Ascending aorta (tissue), 2 donors: Measurements from ENCODE around the gene UMODL1. TPM values are rescaled to one million over a fixed set of nuclear protein-coding genes. Genes with fewer than 3 reads are reported as not detected.

Experiments used
- DNase-seq, 2 donors: peaks; one replicate each; pipeline ENCODE4 v3.0.0-alpha.2; 2019; ENCODE audit warnings: low spot score in 2 of 2
- H3K27ac ChIP-seq, 2 donors: fragments of 200-600 bp; sonication (generic); one replicate each; pipeline ENCODE4 v1.5.1; 2016 to 2017; ENCODE audit warnings: mild to moderate bottlenecking in 1 of 2
- H3K27me3 ChIP-seq: fragments of 200-600 bp; sonication (generic); one replicate; pipeline ENCODE4 v1.5.1; 2017
- H3K36me3 ChIP-seq, 2 donors: fragments of 200-600 bp; sonication (generic); one replicate each; pipeline ENCODE4 v1.5.1; 2016
- H3K4me1 ChIP-seq, 2 donors: fragments of 200-600 bp; sonication (generic); one replicate each; pipeline ENCODE4 v1.5.1; 2016 to 2017; ENCODE audit warnings: mild to moderate bottlenecking in 1 of 2
- H3K4me3 ChIP-seq, 2 donors: fragments of 200-600 bp; sonication (generic); one replicate each; pipeline ENCODE4 v1.5.1; 2016 to 2017; ENCODE audit warnings: mild to moderate bottlenecking in 1 of 2
- H3K9me3 ChIP-seq, 2 donors: fragments of 200-600 bp; sonication (generic); one replicate each; pipeline ENCODE4 v1.5.1; 2016
- intact Hi-C: fragments of 100-400 bp; cut with DNase I; formaldehyde crosslinking; loops from one replicate; pipeline ENCODE4 v1.15.1; 2023
- total RNA-seq: library from RNA; depleted of rRNA; stranded (reverse); fragments of >200 nt; gene quantifications from one replicate; pipeline ENCODE4 v1.1.0, GENCODE V29; 2016
- TF ChIP-seq, protein P1 (sequence below), 3 experiments: fragments of 200-600 bp in 2 of 3; fragments of 450-650 bp in 1 of 3; sonication (generic) in 2 of 3; IDR thresholded peaks; one replicate each; pipeline ENCODE4 v1.5.1; 2016 to 2019; ENCODE audit warnings: antibody characterized with exemption in 3 of 3, mild to moderate bottlenecking in 1 of 3, moderate library complexity in 1 of 3

The UMODL1 gene
- total RNA-seq, 1 donor from 2014 or later = not detected

GRCh38 chr21:42110691-42111469, 39.8 kb downstream of the UMODL1 start:
- no peak for DNase-seq
- Histone ChIP-seq H3K4me1 (no peaks in the 10 kb centered on the region), H3K4me3 (no peak overlapping the region), H3K9me3 (no peaks in the 10 kb centered on the region), H3K36me3 (no peaks in the 10 kb centered on the region), H3K27me3 (no peaks in the 10 kb centered on the region), H3K27ac (no peak overlapping the region)
- intact Hi-C loops = no loop called here
- TF ChIP-seq, protein P1, sequence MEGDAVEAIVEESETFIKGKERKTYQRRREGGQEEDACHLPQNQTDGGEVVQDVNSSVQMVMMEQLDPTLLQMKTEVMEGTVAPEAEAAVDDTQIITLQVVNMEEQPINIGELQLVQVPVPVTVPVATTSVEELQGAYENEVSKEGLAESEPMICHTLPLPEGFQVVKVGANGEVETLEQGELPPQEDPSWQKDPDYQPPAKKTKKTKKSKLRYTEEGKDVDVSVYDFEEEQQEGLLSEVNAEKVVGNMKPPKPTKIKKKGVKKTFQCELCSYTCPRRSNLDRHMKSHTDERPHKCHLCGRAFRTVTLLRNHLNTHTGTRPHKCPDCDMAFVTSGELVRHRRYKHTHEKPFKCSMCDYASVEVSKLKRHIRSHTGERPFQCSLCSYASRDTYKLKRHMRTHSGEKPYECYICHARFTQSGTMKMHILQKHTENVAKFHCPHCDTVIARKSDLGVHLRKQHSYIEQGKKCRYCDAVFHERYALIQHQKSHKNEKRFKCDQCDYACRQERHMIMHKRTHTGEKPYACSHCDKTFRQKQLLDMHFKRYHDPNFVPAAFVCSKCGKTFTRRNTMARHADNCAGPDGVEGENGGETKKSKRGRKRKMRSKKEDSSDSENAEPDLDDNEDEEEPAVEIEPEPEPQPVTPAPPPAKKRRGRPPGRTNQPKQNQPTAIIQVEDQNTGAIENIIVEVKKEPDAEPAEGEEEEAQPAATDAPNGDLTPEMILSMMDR (IDR thresholded peaks at IDR 0.05) = no peak

DNA sequence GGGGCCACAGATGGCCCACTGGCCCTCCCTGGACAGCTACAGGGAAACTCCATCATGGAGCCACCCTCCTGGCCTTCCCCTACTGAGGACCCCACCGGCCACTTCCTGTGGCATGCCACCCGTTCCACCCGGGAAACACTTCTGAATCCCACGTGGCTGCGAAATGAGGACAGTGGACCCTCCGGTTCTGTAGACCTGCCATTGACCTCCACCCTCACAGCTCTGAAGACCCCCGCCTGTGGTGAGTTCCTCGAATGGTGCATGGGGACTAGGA, 40.3 kb downstream of the UMODL1 start:
- no peak for DNase-seq

GRCh38 chr21:42111811-42112210, 40.7 kb downstream of the UMODL1 start:
- Histone ChIP-seq H3K4me1 (no peaks in the 10 kb centered on the region), H3K4me3 (no peak overlapping the region), H3K27ac (no peak overlapping the region), H3K27me3 (no peaks in the 10 kb centered on the region), H3K36me3 (no peaks in the 10 kb centered on the region), H3K9me3 (no peaks in the 10 kb centered on the region)
- DNase-seq = no peak
- intact Hi-C loops = no loop called here
- TF ChIP-seq, protein P1 (IDR thresholded peaks at IDR 0.05) = no peak

More for the DNA sequence above, 40.3 kb downstream of the UMODL1 start:
- Histone ChIP-seq H3K27me3 (no peaks in the 10 kb centered on the region), H3K36me3 (no peaks in the 10 kb centered on the region), H3K4me3 (no peak overlapping the region), H3K27ac (no peak overlapping the region), H3K4me1 (no peaks in the 10 kb centered on the region), H3K9me3 (no peaks in the 10 kb centered on the region)
- TF ChIP-seq, protein P1 (IDR thresholded peaks at IDR 0.05) = no peak
- intact Hi-C loops = no loop called here

DNA sequence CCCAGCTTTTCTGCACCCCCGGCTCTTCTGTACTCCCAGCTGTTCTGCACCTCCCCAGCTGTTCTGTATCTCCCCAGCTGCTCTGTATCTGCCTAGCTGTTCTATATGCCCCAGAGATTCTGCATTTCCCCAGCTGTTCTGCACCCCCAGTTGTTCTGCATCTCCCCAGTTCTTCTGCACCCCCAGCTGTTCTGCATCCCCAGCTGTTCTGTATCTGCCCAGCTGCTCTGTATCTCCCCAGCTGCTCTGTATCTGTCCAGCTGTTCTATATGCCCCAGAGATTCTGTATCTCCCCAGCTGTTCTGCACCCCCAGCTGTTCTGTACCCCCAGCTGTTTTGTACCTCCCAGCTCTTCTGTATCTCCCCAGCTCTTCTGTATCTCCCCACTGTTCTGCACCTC, 41.1 kb downstream of the UMODL1 start:
- Histone ChIP-seq H3K27me3 (no peaks in the 10 kb centered on the region), H3K4me1 (no peaks in the 10 kb centered on the region), H3K4me3 (no peak overlapping the region), H3K36me3 (no peaks in the 10 kb centered on the region), H3K27ac (no peak overlapping the region), H3K9me3 (no peaks in the 10 kb centered on the region)
- intact Hi-C loops = no loop called here
- TF ChIP-seq, protein P1 (IDR thresholded peaks at IDR 0.05) = no peak
- no peak for DNase-seq

DNA sequence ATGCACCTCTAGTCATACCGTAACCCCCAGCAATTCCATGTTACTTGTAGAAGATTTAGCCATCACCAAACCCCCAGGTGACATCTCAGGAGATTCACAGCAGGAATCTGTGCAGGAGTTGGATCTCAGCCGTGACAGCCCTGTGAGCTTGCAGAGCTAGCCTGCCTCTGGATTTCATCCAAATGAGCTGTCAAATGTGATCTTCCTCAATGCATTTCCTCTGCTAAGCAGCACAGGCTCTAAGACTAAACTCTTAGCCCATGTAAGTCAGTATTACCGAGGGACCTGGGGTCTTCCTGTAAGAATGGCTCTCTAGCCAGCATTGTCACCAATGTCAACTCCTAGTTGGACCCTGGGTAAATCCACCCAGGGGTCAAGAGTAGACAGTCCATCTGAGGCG, 41.7 kb downstream of the UMODL1 start:
- Histone ChIP-seq H3K4me1 (no peaks in the 10 kb centered on the region), H3K9me3 (no peaks in the 10 kb centered on the region), H3K4me3 (no peak overlapping the region), H3K36me3 (no peaks in the 10 kb centered on the region), H3K27ac (no peak overlapping the region), H3K27me3 (no peaks in the 10 kb centered on the region)
- DNase-seq = no peak
- TF ChIP-seq, protein P1 (IDR thresholded peaks at IDR 0.05) = no peak
- intact Hi-C loops = no loop called here
